HS-27A (cell line): ENCODE results near the gene PPIL1.
"Not testable (repeated sequence)": the region's sequence is repeated elsewhere in the genome, so short reads cannot be mapped to it uniquely, and the experiment has no call there.

Experiments used
- DNase-seq: peaks from one replicate; pipeline ENCODE4 v3.0.0-alpha.2; 2012; ENCODE audit warnings: low read depth, missing footprints

Gene PPIL1

GRCh38 chr6:36874443-36875249 lies at the start of gene PPIL1:
PPIL1 (minus strand) TSS chr6:36874803; CDS start chr6:36874772, 31 bp downstream.
- DNase-seq = peak; percentile 93

GRCh38 chr6:36924131-36924530 lies 49.5 kb upstream of the PPIL1 start:
- DNase-seq = no peak

GRCh38 chr6:36920546-36920945 lies 45.9 kb upstream of the PPIL1 start:
- DNase-seq = no peak

- no peak for DNase-seq
Observed at GRCh38 chr6:36920049-36920448, 45.4 kb upstream of the PPIL1 start.

GRCh38 chr6:36917541-36918193 lies 43.1 kb upstream of the PPIL1 start:
- no peak for DNase-seq

- no peak for DNase-seq
Observed at GRCh38 chr6:36916126-36916525, 41.5 kb upstream of the PPIL1 start.

- DNase-seq = no peak
Observed at GRCh38 chr6:36915599-36915998, 41.0 kb upstream of the PPIL1 start.

- no peak for DNase-seq
Observed at GRCh38 chr6:36914227-36914794, 39.7 kb upstream of the PPIL1 start.

GRCh38 chr6:36913082-36913481 lies 38.5 kb upstream of the PPIL1 start:
- no peak for DNase-seq

GRCh38 chr6:36912586-36912985 lies 38.0 kb upstream of the PPIL1 start:
- peak; percentile 71 for DNase-seq

GRCh38 chr6:36912030-36912454 lies 37.4 kb upstream of the PPIL1 start:
- DNase-seq = no peak

GRCh38 chr6:36908747-36909146 lies 34.1 kb upstream of the PPIL1 start:
- DNase-seq = no peak

GRCh38 chr6:36907781-36908180 lies 33.2 kb upstream of the PPIL1 start:
- DNase-seq = no peak

GRCh38 chr6:36906539-36907325 lies 32.1 kb upstream of the PPIL1 start:
- DNase-seq = no peak

- DNase-seq = no peak
Observed at GRCh38 chr6:36904851-36905393, 30.3 kb upstream of the PPIL1 start.

GRCh38 chr6:36904114-36904513 lies 29.5 kb upstream of the PPIL1 start:
- no peak for DNase-seq

GRCh38 chr6:36897609-36898008 lies 23.0 kb upstream of the PPIL1 start:
- DNase-seq = no peak

GRCh38 chr6:36893976-36894932 lies 19.7 kb upstream of the PPIL1 start:
- no peak for DNase-seq

- DNase-seq = not testable (repeated sequence)
Observed at GRCh38 chr6:36891153-36891552, 16.6 kb upstream of the PPIL1 start.

- DNase-seq = no peak
Observed at GRCh38 chr6:36890112-36890663, 15.6 kb upstream of the PPIL1 start.
